Measurements from ENCODE around the gene FN3KRP. TPM values are rescaled to one million over a fixed set of nuclear protein-coding genes. Genes with fewer than 3 reads are reported as not detected.
A peak's percentile ranks its signal among the peaks of the same experiment; 100 is the strongest.

Gene FN3KRP
- total RNA-seq, 4 donors from 2014 or later: 9.3 to 122 (median 16.2) TPM

GRCh38 chr17:82751571-82752370 lies 35.3 kb downstream of the FN3KRP start, which contains the start of gene TBCD:
TBCD (plus strand) TSS chr17:82752065; CDS start chr17:82752194, 129 bp downstream.
- Histone ChIP-seq H3K4me3 (replicated peaks in 1 of 3) (peak within 1 kb of the TSS; percentile 77 to 96 (median 82)), H3K9me3 (no peaks in the 10 kb centered on the region), H3K36me3 (no peaks in the 10 kb centered on the region), H3K4me1 (peaks cover 8 to 11% of the 10 kb centered on the region in 2 donors), H3K27ac (peak within 1 kb of the TSS; percentile 71 to 78 (median 78)), H3K27me3 (no peaks in the 10 kb centered on the region)
- DNase-seq: peak; percentile 88 to 90
- TF ChIP-seq POLR2A (IDR thresholded peaks at IDR 0.05) (peak in 1 of 2 donors; percentile 48), CTCF (IDR thresholded peaks at IDR 0.05) (peak in 1 of 6 experiments; percentile 21)
- WGBS, 2 donors: 0% methylated on average over 30 of the region's 114 CpGs; no CpG with 5 or more reads in 1 of the 2 donors
- intact Hi-C loops (cut with DNase I): loop anchor here (5.0 kb wide), 1 partner anchor 34 kb away; the partner anchor contains the start of gene FN3KRP

- Histone ChIP-seq H3K4me1 (peaks cover 8 to 11% of the 10 kb centered on the region in 2 donors), H3K27ac (no peak overlapping the region), H3K27me3 (no peaks in the 10 kb centered on the region), H3K36me3 (no peaks in the 10 kb centered on the region), H3K9me3 (no peaks in the 10 kb centered on the region), H3K4me3 (replicated peaks in 1 of 3) (peak overlapping the region; percentile 77 to 96 (median 82))
- DNase-seq: peak in 1 of 2 donors; percentile 21
- TF ChIP-seq CTCF (IDR thresholded peaks at IDR 0.05): no peak
- TF ChIP-seq POLR2A (IDR thresholded peaks at IDR 0.05): no peak
- intact Hi-C loops (cut with DNase I): loop anchor here (5.0 kb wide), 1 partner anchor 35 kb away; the partner anchor contains the start of gene FN3KRP
- 3% methylated on average over 13 to 19 of the region's 72 CpGs for WGBS, 2 donors
Observed at GRCh38 chr17:82752371-82753200, 36.1 kb downstream of the FN3KRP start.

- Histone ChIP-seq H3K27me3 (no peaks in the 10 kb centered on the region), H3K27ac (no peak overlapping the region), H3K4me1 (peaks cover 8 to 11% of the 10 kb centered on the region in 2 donors), H3K9me3 (no peaks in the 10 kb centered on the region), H3K36me3 (no peaks in the 10 kb centered on the region), H3K4me3 (replicated peaks in 1 of 3) (no peak overlapping the region)
- TF ChIP-seq POLR2A (IDR thresholded peaks at IDR 0.05): no peak
- no peak for TF ChIP-seq CTCF (IDR thresholded peaks at IDR 0.05)
- intact Hi-C loops (cut with DNase I): loop anchor here (5.0 kb wide), 1 partner anchor 36 kb away; the partner anchor contains the start of gene FN3KRP
- WGBS, 2 donors: 63 to 73% methylated on average over 8 of the region's 8 CpGs
- no peak for DNase-seq
Observed at GRCh38 chr17:82753201-82753464, 36.6 kb downstream of the FN3KRP start.

- Histone ChIP-seq H3K36me3 (no peaks in the 10 kb centered on the region), H3K4me1 (peaks cover 8 to 11% of the 10 kb centered on the region in 2 donors), H3K4me3 (replicated peaks in 1 of 3) (no peak overlapping the region), H3K27ac (no peak overlapping the region), H3K9me3 (no peaks in the 10 kb centered on the region), H3K27me3 (no peaks in the 10 kb centered on the region)
- TF ChIP-seq CTCF (IDR thresholded peaks at IDR 0.05) (no peak), POLR2A (IDR thresholded peaks at IDR 0.05) (no peak)
- intact Hi-C loops (cut with DNase I): loop anchor here (5.0 kb wide), 1 partner anchor 37 kb away; the partner anchor contains the start of gene FN3KRP
- 87 to 92% methylated on average over 19 of the region's 19 CpGs for WGBS, 2 donors
- DNase-seq: no peak
Observed at GRCh38 chr17:82754297-82755208, 38.0 kb downstream of the FN3KRP start.

All from thyroid gland (tissue), 4 donors.